ENCODE measurements around the gene IMMT.
"Not testable (repeated sequence)": the region's sequence is repeated elsewhere in the genome, so short reads cannot be mapped to it uniquely, and the experiment has no call there.

Gene IMMT

GRCh38 chr2:86225581-86225980, 30.3 kb upstream of the IMMT start:
- DNase-seq: no peak

- no peak for DNase-seq
These were observed 29.5 kb upstream of the IMMT start for GRCh38 chr2:86224645-86225355.

DNA sequence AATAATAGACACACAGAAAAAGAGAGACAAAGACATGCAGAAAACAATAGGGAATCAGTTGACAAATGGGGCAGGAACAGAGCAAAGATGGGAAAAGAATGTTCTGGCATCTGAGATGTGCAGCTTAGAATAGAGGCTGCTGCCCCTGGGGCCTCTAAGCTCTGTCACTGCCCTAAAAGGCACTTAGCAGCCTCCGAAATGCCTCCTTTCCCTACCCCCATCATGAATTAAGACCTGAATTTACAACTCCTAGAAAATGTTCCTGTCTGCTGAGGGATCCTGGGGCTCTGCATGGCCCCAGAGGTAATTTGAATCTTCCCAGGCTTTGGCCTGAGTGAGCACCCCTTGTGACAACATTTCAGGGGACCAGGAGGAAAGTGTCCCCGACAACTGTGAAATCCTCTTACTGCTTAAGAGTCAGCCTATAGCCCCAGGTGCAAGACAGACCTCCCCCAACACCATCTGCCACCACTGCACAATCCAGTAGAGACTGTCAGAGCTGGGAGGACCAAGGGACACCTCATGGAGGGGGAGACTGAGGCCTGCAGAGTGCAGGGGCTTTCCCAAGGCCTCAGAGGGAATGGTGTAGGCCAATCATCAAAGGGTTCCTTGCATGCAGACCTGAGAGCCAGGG, 28.8 kb upstream of the IMMT start:
- no peak for DNase-seq

DNA sequence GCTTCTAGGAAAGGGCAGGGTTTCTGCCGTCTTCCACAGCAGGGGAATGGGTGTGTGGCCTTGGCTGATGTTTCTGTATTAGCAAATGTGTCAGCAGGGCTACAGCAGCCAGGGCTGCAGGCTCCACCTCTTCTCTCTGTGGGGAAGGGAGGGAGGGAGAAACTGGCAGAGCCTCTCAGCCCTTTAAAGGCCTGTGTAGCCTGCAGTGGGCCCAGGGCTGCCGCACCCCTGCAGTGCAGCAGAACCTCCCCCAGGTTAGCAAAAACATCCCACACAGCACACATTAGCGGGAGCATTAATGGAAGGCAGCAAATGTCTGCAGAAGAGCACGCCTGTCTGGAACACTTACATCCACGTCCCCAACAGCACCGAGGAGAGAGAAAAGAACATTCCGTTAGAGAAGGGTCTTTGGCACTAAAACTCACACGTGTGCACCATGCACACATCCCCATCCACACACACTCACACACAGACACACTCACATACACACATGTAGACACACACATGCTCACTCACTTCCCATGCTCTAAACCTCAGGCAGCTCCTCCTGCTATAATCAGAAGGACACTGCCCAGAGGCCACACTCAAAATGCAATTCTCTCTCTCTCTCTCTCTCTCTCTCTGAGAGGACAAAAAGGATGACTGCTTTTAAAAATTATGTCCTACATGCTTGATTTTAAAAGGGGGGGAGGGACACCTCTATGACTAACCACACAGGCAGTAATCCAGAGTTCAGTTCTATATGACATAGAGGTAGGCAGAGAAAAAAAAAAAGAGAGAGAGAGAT, 28.1 kb upstream of the IMMT start:
- no peak for DNase-seq

DNA sequence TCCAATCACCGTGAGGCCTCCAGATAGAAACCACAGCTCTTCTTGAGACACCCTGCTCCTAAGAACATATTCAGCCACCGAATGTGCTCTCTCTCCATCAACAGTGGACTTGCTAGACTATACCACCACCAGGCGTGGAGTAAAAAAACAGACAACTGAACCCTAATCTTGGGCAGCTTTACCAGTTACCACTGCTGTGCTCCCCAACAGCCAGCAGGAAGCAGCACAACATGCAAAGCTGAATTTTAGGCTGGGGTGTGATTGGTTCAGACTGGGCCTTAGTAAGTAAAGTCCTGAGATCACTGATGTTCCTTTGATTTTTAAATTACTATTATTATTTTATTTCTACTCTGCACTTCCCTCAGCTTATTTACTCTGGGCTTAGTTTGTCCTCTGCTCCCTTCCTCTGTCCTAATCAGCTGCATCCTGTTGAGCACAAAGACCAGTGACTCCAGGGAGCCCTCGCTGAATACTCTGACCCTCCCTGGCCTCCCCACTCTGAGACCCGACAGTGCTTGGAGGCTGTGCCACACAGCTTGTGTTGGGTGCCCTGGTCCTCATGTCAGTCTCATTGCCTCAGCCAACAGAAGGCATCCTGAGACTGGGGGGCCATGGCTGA, 25.9 kb upstream of the IMMT start:
- no peak for DNase-seq

- no peak for DNase-seq
These were observed 24.6 kb upstream of the IMMT start for GRCh38 chr2:86219896-86220295.

DNA sequence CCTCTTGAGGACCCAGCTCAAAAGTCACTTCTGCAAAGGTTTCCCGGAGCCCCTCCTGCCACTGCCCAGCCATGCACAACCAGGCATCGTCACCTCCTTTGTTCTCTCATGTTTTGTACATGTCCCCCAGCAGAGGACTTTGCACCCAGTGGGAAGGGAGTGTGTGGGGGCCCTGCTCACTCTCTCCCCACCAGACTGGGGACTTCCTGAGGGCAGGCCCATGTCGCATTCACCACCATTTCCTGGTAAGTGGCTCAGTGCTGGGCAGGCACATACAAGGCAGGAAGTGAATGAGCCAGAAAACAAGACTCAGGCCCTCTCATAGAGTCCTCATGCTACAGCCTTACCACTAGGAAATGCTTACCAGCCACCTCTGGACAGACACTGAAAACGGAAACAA, 22.9 kb upstream of the IMMT start:
- DNase-seq: no peak

- no peak for DNase-seq
These were observed 21.6 kb upstream of the IMMT start for GRCh38 chr2:86216575-86217555.

DNA sequence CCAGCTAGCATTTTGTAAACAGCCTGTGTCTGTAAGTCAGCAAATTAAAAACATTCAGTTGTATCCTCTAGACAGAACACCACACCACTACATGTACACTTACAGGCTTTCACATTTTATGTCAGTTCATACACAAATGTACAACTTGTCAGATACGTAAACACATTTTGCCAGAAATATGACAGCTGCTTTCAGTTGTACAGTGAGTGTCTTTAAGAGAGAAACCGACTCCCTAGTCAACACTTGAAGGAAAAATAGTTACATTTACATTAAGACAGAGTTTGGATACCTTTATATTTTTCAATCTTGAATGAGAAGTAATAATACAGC, 19.2 kb upstream of the IMMT start:
- DNase-seq: no peak

- no peak for DNase-seq
These were observed 18.6 kb upstream of the IMMT start for GRCh38 chr2:86213699-86214502.

GRCh38 chr2:86213056-86213455, 17.8 kb upstream of the IMMT start:
- DNase-seq: no peak

GRCh38 chr2:86211796-86212188, 16.5 kb upstream of the IMMT start:
- no peak for DNase-seq

DNA sequence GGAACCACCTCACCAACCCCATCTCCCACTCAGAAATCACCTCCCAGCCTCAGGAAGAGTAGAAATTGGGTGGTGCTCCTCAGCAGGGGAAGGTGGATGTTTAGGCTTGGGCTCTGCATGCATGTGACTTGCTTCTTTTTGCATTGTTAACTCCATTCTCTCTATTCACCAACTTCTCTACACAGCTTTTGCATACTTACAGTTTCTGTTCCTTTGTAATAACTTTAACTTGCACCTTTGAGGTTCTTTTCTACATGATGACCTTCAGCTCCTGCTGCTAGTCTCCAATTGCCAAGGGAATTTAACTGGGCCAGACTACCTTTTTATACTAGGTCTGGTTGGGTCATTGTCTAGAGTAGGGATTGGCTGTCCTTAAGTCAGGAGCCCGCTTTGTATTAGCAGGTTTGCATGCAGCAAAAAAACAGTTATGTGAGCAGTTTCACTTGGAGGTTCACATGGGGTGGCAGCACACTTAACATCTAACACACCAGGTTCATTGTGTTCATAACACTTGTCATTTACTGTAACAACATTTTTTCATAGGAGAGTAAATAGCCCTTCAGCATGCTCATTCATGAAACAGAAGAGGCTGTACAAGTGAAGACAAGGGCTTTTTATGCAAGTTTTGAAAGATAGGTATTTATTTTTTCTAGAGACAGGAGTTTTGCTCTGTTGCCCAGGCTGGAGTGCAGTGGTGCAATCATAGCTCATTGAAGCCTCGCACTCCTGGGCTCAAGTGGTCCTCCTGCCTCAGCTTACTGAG, 16.0 kb upstream of the IMMT start:
- no peak for DNase-seq

DNA sequence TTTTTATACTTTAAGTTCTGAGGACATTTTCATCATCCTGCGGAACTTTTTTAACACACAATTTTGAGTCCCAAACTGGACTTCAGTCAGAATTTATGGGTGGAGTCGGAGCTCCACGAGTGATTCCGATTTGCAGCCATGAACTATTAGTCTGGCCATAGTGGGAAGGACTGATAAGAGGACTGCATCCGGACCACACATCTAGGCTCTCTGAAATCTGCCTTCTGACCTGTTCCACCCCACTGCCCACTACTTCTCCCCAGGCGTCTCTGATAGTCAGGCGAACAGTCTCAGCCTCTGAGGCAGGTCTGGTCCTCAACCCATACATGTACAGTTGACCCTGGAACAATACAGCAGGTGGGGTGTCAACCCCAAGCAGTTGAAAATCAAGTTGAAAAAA, 9.2 kb upstream of the IMMT start:
- no peak for DNase-seq

DNA sequence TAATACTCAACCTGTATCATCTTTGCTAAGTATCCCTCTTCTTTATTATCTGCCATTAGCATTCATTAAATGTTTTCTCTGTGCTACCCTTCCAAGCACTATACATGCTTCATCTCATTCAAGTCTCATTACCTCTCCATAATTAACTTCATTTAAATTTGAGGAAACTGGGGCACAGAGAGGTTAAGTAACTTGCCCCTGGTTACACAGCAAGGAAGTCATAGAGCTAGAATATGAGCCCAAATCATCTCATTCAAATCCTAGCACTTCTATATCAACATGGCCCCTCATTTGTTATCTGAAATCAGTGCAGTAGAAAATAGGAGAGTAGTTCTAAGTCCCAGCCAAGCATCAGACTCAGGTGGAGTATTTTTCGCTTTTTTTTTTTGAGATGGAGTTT, 8.4 kb upstream of the IMMT start:
- no peak for DNase-seq

- no peak for DNase-seq
These were observed 7.4 kb upstream of the IMMT start for GRCh38 chr2:86202702-86203101.

DNA sequence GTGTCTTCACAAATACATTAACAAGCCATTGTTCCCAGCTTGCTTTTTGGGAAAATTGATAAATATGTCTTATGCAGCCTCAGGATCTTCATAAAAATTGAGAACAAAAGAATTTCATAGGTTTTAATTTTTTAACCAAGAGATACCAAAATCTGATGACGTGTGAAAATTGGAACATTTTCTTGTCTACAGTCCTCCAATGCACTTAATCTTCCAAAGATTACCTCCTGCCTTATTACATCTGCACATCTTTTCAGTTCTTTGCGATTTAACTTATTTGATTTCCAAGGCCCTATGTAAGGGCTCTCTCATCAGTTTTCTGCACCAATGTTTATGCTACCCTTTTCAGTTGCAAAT, 7.1 kb upstream of the IMMT start:
- no peak for DNase-seq

DNA sequence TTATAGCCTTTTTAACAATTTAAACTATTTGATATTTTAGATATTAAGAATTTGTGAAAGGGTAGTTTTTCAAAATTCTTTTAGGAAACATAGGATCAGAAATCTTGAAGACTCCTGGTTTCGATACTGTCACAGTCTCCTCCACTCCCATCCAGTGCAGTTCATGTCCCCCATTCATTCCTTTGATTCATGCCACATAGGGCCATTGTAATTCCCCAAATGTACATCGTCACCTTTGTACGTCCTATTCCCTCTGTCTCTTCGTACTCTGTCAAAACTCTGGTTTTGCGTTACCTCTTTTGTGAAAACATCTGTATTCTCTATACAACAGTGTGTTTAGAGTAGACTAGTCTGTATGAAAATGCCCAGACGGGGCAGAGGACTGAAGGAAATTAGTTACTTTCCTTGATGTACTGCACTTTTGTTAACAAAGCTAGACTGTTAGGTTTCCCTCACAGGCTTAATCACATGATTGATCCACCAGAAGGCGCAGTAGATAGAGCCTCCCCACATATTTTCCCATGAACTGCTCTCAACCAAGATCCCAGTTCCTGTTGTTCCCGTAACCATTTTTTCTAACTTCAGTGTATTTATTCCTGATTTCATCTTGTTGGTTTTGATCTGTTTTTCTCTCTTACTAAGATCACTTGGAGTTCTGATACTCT, 6.5 kb upstream of the IMMT start:
- DNase-seq: no peak

GRCh38 chr2:86200564-86200963, 5.3 kb upstream of the IMMT start:
- DNase-seq: not testable (repeated sequence)

DNA sequence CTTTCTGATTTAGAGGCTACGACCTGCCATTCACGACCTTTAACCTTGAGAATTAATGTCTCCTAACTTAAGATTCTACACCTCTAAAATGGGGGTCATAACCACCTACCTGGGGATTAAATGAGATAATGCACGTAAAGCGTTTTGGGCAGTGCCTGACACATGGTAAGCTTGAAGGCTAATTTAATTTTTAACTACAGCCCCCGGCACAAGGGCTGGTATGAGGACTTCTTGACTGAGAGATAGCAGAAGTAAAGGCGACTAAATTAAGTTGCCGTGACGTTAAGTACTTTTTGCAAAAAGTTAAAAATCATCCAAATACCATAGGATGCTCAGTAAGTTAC, 4.5 kb upstream of the IMMT start:
- no peak for DNase-seq

Measured in AML-193 (cell line).